Left lung (tissue), 10 donors: Measurements from ENCODE around the gene DCST2. TPM values are rescaled to one million over a fixed set of nuclear protein-coding genes. Genes with fewer than 3 reads are reported as not detected.
A peak's percentile ranks its signal among the peaks of the same experiment; 100 is the strongest.

Experiments used
- ATAC-seq: fragments of 200-7000 bp; cut with Tn5 transposase; one replicate; pipeline ENCODE4 v1.9.1; 2020; ENCODE audit warnings: moderate library complexity
- DNase-seq, 4 donors: peaks; one replicate each; pipeline ENCODE4 v3.0.0-alpha.2; 2013 to 2020
- H3K27ac ChIP-seq, 2 donors: fragments of 200-600 bp; sonication (generic) in 1 of 2; one replicate each; pipeline versions ENCODE4 v1.5.0 to v1.8.0; 2020 to 2021
- H3K27me3 ChIP-seq, 2 donors: fragments of 200-600 bp; sonication (generic) in 1 of 2; one replicate each; pipeline versions ENCODE4 v1.5.0 to v1.8.0; 2020 to 2021
- H3K36me3 ChIP-seq, 2 donors: fragments of 200-600 bp; sonication (generic) in 1 of 2; one replicate each; pipeline versions ENCODE4 v1.5.0 to v1.8.0; 2020 to 2021
- H3K4me1 ChIP-seq, 2 donors: fragments of 200-600 bp; one replicate each; pipeline ENCODE4 v1.8.0; 2021
- H3K4me3 ChIP-seq, 2 donors: fragments of 200-600 bp; sonication (generic) in 1 of 2; one replicate each; pipeline versions ENCODE4 v1.5.0 to v1.8.0; 2020 to 2021; ENCODE audit warnings: mild to moderate bottlenecking in 1 of 2
- H3K9me3 ChIP-seq, 2 donors: fragments of 200-600 bp; sonication (generic) in 1 of 2; one replicate each; pipeline versions ENCODE4 v1.5.0 to v1.8.0; 2020 to 2021
- CTCF ChIP-seq, 2 donors: fragments of 200-600 bp; sonication (generic) in 1 of 2; IDR thresholded peaks; one replicate each; pipeline versions ENCODE4 v1.5.0 to v1.8.0; 2021; ENCODE audit warnings: antibody characterized with exemption in 2 of 2
- intact Hi-C, 2 donors: fragments of 100-400 bp; cut with DNase I; formaldehyde crosslinking; loops; one replicate each; pipeline versions ENCODE4 v1.11.2 to v1.14.2; 2022
- polyA plus RNA-seq, 6 donors: library from polyadenylated mRNA; unstranded; fragments of 120-200 nt; gene quantifications; one replicate each; pipeline ENCODE4 v1.2.1, GENCODE V29; 2013; ENCODE audit not compliant: insufficient read length in 6 of 6
- total RNA-seq, 2 donors: library from RNA; stranded (reverse); fragmentation: NEBNext Ultra II Directional; extraction: Animal tissue kit (Norgen Biotek cat#: 25700); gene quantifications; one replicate each; pipeline ENCODE4 v1.2.1, GENCODE V29; 2021
- donor health status: DM: no; HTN: yes; CAD: no.
- donor health status: DM: no; HTN: no; CAD: no.

Gene DCST2
- total and polyA plus RNA-seq, 8 donors = 0.60 to 2.5 (median 2.0) TPM

- ATAC-seq = no peak
- Histone ChIP-seq H3K27ac (no peak overlapping the region), H3K4me3 (no peak overlapping the region), H3K36me3 (no peaks in the 10 kb centered on the region), H3K27me3 (no peaks in the 10 kb centered on the region), H3K9me3 (no peaks in the 10 kb centered on the region), H3K4me1 (peaks cover 0 to 22% of the 10 kb centered on the region in 2 donors)
- peak in 1 of 4 donors; percentile 72 for DNase-seq
- intact Hi-C loops = no loop called here
- no peak for TF ChIP-seq CTCF (IDR thresholded peaks at IDR 0.05)
Observed at GRCh38 chr1:155032886-155033285, 695 bp downstream of the DCST2 start.

- Histone ChIP-seq H3K4me3 (no peak overlapping the region), H3K9me3 (no peaks in the 10 kb centered on the region), H3K27me3 (no peaks in the 10 kb centered on the region), H3K4me1 (peaks cover 0 to 11% of the 10 kb centered on the region in 2 donors), H3K27ac (no peak overlapping the region), H3K36me3 (no peaks in the 10 kb centered on the region)
- intact Hi-C loops = no loop called here
- ATAC-seq (no peak), DNase-seq (peak in 1 of 4 donors; percentile 49)
- TF ChIP-seq CTCF (IDR thresholded peaks at IDR 0.05) = no peak
Observed at GRCh38 chr1:155030899-155031298, 2.7 kb downstream of the DCST2 start.

GRCh38 chr1:155030243-155030795, 3.3 kb downstream of the DCST2 start:
- H3K9me3 ChIP-seq = no peaks in the 10 kb centered on the region
- peaks cover 0 to 9% of the 10 kb centered on the region in 2 donors for H3K4me1 ChIP-seq
- no peak overlapping the region for H3K4me3 ChIP-seq
- no peak overlapping the region for H3K27ac ChIP-seq
- DNase-seq (peak in 1 of 4 donors; percentile 53), ATAC-seq (no peak)
- intact Hi-C loops = no loop called here
- no peaks in the 10 kb centered on the region for H3K27me3 ChIP-seq
- no peak for TF ChIP-seq CTCF (IDR thresholded peaks at IDR 0.05)
- no peaks in the 10 kb centered on the region for H3K36me3 ChIP-seq

- DNase-seq (peak in 1 of 4 donors; percentile 61), ATAC-seq (no peak)
- intact Hi-C loops = no loop called here
- no peaks in the 10 kb centered on the region for H3K36me3 ChIP-seq
- no peaks in the 10 kb centered on the region for H3K27me3 ChIP-seq
- H3K4me1 ChIP-seq = peaks cover 0 to 9% of the 10 kb centered on the region in 2 donors
- no peak for TF ChIP-seq CTCF (IDR thresholded peaks at IDR 0.05)
- H3K4me3 ChIP-seq = no peak overlapping the region
- H3K9me3 ChIP-seq = no peaks in the 10 kb centered on the region
- H3K27ac ChIP-seq = no peak overlapping the region
Observed at GRCh38 chr1:155029513-155030242, 3.9 kb downstream of the DCST2 start.

- H3K27ac ChIP-seq = no peak overlapping the region
- no peaks in the 10 kb centered on the region for H3K27me3 ChIP-seq
- DNase-seq = no peak
- H3K36me3 ChIP-seq = no peaks in the 10 kb centered on the region
- peaks cover 0 to 14% of the 10 kb centered on the region in 2 donors for H3K4me1 ChIP-seq
- H3K4me3 ChIP-seq = no peak overlapping the region
- intact Hi-C loops = no loop called here
- no peaks in the 10 kb centered on the region for H3K9me3 ChIP-seq
- peak; percentile 36 for ATAC-seq
- no peak for TF ChIP-seq CTCF (IDR thresholded peaks at IDR 0.05)
Observed at GRCh38 chr1:155026588-155026987, 7.0 kb downstream of the DCST2 start.
